ENCODE measurements around the gene SLC25A23. TPM values are rescaled to one million over a fixed set of nuclear protein-coding genes. Genes with fewer than 3 reads are reported as not detected.

SLC25A23 gene
- total and polyA plus RNA-seq, 2 of the 8 experiments (the other 6 are each of a cell fraction or from before 2014, with no cell fraction given) = 18.0 to 48.1 TPM

DNA sequence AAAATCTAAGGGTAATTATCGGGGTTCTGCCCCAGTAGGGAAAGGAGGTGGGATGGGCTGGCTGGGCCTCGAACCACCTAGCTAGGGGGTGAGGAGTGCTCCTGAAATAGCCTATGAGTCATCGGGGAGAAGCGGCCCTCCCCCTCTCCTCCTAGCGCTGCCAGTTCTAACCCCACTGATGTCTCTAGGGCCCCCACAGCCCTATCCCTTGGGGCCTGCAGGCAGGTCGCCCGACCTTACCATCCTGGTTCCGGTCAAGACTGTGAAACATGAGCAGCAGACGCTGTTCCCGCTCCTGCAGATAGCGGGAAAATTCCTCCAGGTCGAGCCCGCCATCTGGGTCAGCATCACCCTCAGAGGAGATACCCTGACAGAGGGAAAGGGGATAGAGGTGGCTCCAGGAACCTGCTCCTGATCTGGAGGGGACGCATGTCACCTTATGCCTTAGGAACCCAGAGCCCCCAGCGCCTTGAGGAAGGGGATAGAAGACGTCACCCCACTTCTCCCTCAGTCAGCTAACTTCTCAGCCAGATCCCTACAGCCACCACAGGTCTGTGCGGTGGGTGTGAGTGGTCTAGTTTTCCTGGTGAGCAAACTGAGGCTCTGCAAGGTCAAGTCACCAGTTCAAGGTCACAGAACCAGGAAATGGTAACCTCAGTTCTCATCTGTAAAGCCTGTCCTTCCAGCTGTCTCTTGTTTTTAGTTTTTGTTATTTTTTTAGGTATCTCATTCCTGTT lies 1.5 kb downstream of the SLC25A23 start (continued):
- TF ChIP-seq TAF7 (optimal IDR thresholded peaks at IDR 0.05; ENCODE audit: borderline replicate concordance, low read depth, low read length) (no peak), SRF (IDR thresholded peaks at IDR 0.05; ENCODE audit: low read depth, low read length) (no peak), ASH2L (IDR thresholded peaks at IDR 0.05; ENCODE audit: low read length) (no peak), SUZ12 (IDR thresholded peaks at IDR 0.05; ENCODE audit: low read length) (no peak), NANOG (IDR thresholded peaks at IDR 0.05; ENCODE audit: insufficient read depth, low read depth, low read length, poor library complexity, severe bottlenecking) (no peak)
